Measurements from ENCODE around the gene GID4.

The GID4 gene

GRCh38 chr17:18045691-18046350 lies 6.6 kb downstream of the GID4 start:
- no peak for DNase-seq

GRCh38 chr17:18055597-18055996 lies 16.4 kb downstream of the GID4 start:
- no peak for DNase-seq

GRCh38 chr17:18056214-18056613 lies 17.0 kb downstream of the GID4 start:
- DNase-seq = no peak

GRCh38 chr17:18059283-18059682 lies 20.1 kb downstream of the GID4 start:
- no peak for DNase-seq

- no peak for DNase-seq
These were observed 24.8 kb downstream of the GID4 start for GRCh38 chr17:18064053-18064452.

GRCh38 chr17:18065546-18065945 lies 26.3 kb downstream of the GID4 start:
- DNase-seq = no peak

GRCh38 chr17:18066866-18067265 lies 27.7 kb downstream of the GID4 start:
- DNase-seq = no peak

- DNase-seq = no peak
These were observed 29.9 kb downstream of the GID4 start for GRCh38 chr17:18069101-18069500.

GRCh38 chr17:18070861-18071340 lies 31.7 kb downstream of the GID4 start:
- DNase-seq = no peak

GRCh38 chr17:18071751-18072150 lies 32.5 kb downstream of the GID4 start:
- no peak for DNase-seq

- DNase-seq = no peak
These were observed 35.5 kb downstream of the GID4 start for GRCh38 chr17:18074566-18075272.

GRCh38 chr17:18076936-18077335 lies 37.7 kb downstream of the GID4 start:
- no peak for DNase-seq

- no peak for DNase-seq
These were observed 40.3 kb downstream of the GID4 start for GRCh38 chr17:18079543-18079942.

GRCh38 chr17:18084256-18084655 lies 45.0 kb downstream of the GID4 start:
- no peak for DNase-seq

GRCh38 chr17:18087610-18088491 lies 48.6 kb downstream of the GID4 start, which contains the start of gene DRG2:
DRG2 (plus strand) TSS chr17:18087948; CDS start chr17:18088024, 76 bp downstream.
- peak; percentile 65 for DNase-seq

- DNase-seq = no peak
These were observed 50.4 kb downstream of the GID4 start for GRCh38 chr17:18089613-18090012.

GRCh38 chr17:18093616-18094408 lies 54.6 kb downstream of the GID4 start:
- DNase-seq = no peak

GRCh38 chr17:18094409-18094807 lies 55.2 kb downstream of the GID4 start:
- no peak for DNase-seq

- no peak for DNase-seq
These were observed 60.3 kb downstream of the GID4 start for GRCh38 chr17:18099516-18099915.

- no peak for DNase-seq
These were observed 61.4 kb downstream of the GID4 start for GRCh38 chr17:18100616-18101015.

- no peak for DNase-seq
These were observed 62.6 kb downstream of the GID4 start for GRCh38 chr17:18101828-18102227.

- no peak for DNase-seq
These were observed 63.4 kb downstream of the GID4 start for GRCh38 chr17:18102640-18103039.
